ENCODE measurements around the gene BICRAL. TPM values are rescaled to one million over a fixed set of nuclear protein-coding genes. Genes with fewer than 3 reads are reported as not detected.

Gene BICRAL
- total and polyA plus RNA-seq, 10 donors, result 3.4 to 27.5 (median 24.0) TPM

GRCh38 chr6:42916288-42916687 lies 134.4 kb downstream of the BICRAL start:
- intact Hi-C loops (cut with DNase I; ENCODE audit: low total_unique reads), result no loop called here
- Histone ChIP-seq H3K27ac (no peak overlapping the region), H3K27me3 (replicated peaks in 1 of 7) (peaks cover 0 to 11% (median 6%) of the 10 kb centered on the region in 7 donors), H3K36me3 (no peaks in the 10 kb centered on the region), H3K4me3 (no peak overlapping the region), H3K9me3 (no peaks in the 10 kb centered on the region), H3K4me1 (peaks cover 0 to 8% (median 7%) of the 10 kb centered on the region in 6 donors)
- TF ChIP-seq POLR2AphosphoS5 (IDR thresholded peaks at IDR 0.05) (no peak), POLR2A (IDR thresholded peaks at IDR 0.05) (no peak), CTCF (IDR thresholded peaks at IDR 0.05 in 8 of 11, conservative IDR thresholded peaks at IDR 0.05 in 3 of 11) (no peak)
- 73 to 92% (median 79%) methylated on average over 1 of the region's 1 CpG for WGBS, 5 donors
- no peak for DNase-seq

Other genes with a start within 250 kb of the BICRAL start
- 10 to 100 TPM; 41.6 to 51.8 (median 46.1) TPM for gene UBR2, start 218.0 kb upstream of the BICRAL start, total RNA-seq
- 1 to 10 TPM; 7.4 to 9.9 (median 7.7) TPM for gene UBR2, start 218.0 kb upstream of the BICRAL start, polyA plus RNA-seq
- gene PRPH2, start 59.5 kb upstream of the BICRAL start, total RNA-seq, result 1 to 10 TPM in 4 of 7 donors, under 1 TPM in 3; 0.59 to 1.8 (median 1.3) TPM
- under 1 TPM; 0.27 to 0.67 (median 0.48) TPM for gene PRPH2, start 59.5 kb upstream of the BICRAL start, polyA plus RNA-seq
- 10 to 100 TPM; 22.2 to 63.3 (median 25.6) TPM for gene TBCC, start 35.9 kb upstream of the BICRAL start, total RNA-seq
- 10 to 100 TPM; 51.7 to 63.2 (median 56.0) TPM for gene TBCC, start 35.9 kb upstream of the BICRAL start, polyA plus RNA-seq
- gene RPL7L1, start 97.6 kb downstream of the BICRAL start, total RNA-seq, result 10 to 100 TPM; 63.4 to 92.4 (median 73.0) TPM
- gene RPL7L1, start 97.6 kb downstream of the BICRAL start, polyA plus RNA-seq, result 10 to 100 TPM; 27.6 to 63.0 (median 33.3) TPM
- 10 to 100 TPM in 1 of 7 donors, 1 to 10 TPM in 6; 3.2 to 15.5 (median 6.4) TPM for gene PTCRA, start 134.0 kb downstream of the BICRAL start, total RNA-seq
- gene PTCRA, start 134.0 kb downstream of the BICRAL start, polyA plus RNA-seq, result 1 to 10 TPM; 1.1 to 2.9 (median 2.1) TPM
- 100 to 1,000 TPM in 5 of 7 donors, 10 to 100 TPM in 2; 82.2 to 115 (median 109) TPM for gene CNPY3, start 147.4 kb downstream of the BICRAL start, total RNA-seq
- 100 to 1,000 TPM in 1 of 3 donors, 10 to 100 TPM in 2; 94.2 to 109 (median 97.9) TPM for gene CNPY3, start 147.4 kb downstream of the BICRAL start, polyA plus RNA-seq
- 1 to 10 TPM in 6 of 7 donors, under 1 TPM in 1; 0.68 to 3.0 (median 2.0) TPM for gene GNMT, start 178.7 kb downstream of the BICRAL start, total RNA-seq
- 1 to 10 TPM; 1.2 to 2.3 (median 1.4) TPM for gene GNMT, start 178.7 kb downstream of the BICRAL start, polyA plus RNA-seq
- 10 to 100 TPM; 11.1 to 24.3 (median 19.8) TPM for gene PEX6, start 197.1 kb downstream of the BICRAL start, total RNA-seq
- 10 to 100 TPM; 12.7 to 25.5 (median 16.8) TPM for gene PEX6, start 197.1 kb downstream of the BICRAL start, polyA plus RNA-seq
- 10 to 100 TPM; 23.6 to 40.2 (median 27.7) TPM for gene PPP2R5D, start 202.5 kb downstream of the BICRAL start, total RNA-seq
- 10 to 100 TPM; 15.3 to 18.1 (median 15.6) TPM for gene PPP2R5D, start 202.5 kb downstream of the BICRAL start, polyA plus RNA-seq
- gene MEA1, start 231.9 kb downstream of the BICRAL start, total RNA-seq, result 10 to 100 TPM; 33.3 to 51.4 (median 39.4) TPM
- gene MEA1, start 231.9 kb downstream of the BICRAL start, polyA plus RNA-seq, result 10 to 100 TPM; 79.2 to 89.4 (median 88.9) TPM
- gene KLHDC3, start 232.2 kb downstream of the BICRAL start, total RNA-seq, result 10 to 100 TPM; 37.3 to 89.2 (median 68.7) TPM
- gene KLHDC3, start 232.2 kb downstream of the BICRAL start, polyA plus RNA-seq, result 10 to 100 TPM; 53.0 to 83.2 (median 54.8) TPM
- gene RRP36, start 239.6 kb downstream of the BICRAL start, total RNA-seq, result 10 to 100 TPM; 34.9 to 63.4 (median 43.8) TPM
- gene RRP36, start 239.6 kb downstream of the BICRAL start, polyA plus RNA-seq, result 10 to 100 TPM; 32.0 to 39.5 (median 32.3) TPM

Measured in spleen (tissue), 11 donors.